ENCODE results near the gene KIF9. TPM values are rescaled to one million over a fixed set of nuclear protein-coding genes. Genes with fewer than 3 reads are reported as not detected.
"Not testable (repeated sequence)": the region's sequence is repeated elsewhere in the genome, so short reads cannot be mapped to it uniquely, and the experiment has no call there.

Gene KIF9
- total RNA-seq, 1 experiment from 2014 or later: 11.2 TPM

DNA sequence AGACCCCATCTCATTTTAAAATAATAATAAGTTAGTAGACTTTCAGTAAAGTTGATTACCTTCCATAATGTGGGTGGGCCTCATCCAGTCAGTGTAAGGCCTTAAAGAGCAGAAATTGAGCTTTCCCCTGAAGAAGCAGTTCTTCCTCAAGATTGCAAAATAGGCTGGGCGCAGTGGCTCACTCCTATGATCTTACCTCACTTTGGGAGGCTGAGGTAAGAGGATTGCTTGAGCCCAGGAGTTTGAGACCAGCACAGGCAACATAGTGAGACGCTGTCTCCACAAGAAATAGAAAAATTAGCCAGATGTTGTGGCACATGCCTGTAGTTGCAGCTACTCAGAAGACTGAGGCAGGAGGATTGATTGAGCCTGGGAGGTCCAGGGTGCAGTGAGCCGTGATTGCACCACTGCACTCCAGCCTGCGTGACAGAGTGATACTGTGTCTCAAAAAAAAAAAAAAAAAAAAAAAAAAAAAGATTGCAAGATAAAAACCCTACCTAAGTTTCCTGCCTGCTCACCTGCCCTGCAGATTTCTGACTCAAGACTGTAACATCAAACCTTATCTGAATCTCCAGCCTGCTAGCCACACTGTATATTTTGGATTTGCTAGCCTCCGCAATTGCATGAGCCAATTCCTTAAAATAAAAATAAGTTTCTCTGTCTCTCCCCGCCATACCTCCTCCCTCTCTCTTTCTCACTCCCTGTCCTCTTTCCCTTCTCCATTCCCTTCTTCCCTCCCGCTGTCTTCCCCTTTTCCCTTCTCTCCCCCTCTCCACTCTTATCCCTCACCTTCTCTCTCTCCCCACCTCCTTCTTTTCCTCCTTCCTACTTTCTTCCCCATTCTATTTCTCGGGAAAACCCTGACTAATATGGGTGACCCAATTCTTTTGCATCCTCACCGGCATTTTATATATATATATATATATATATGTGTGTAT lies 17.1 kb upstream of the KIF9 start:
- H3K4me3 ChIP-seq (ENCODE audit: insufficient read depth, low read depth, low read length): no peak overlapping the region
- H3K36me3 ChIP-seq (replicated peaks; ENCODE audit: control insufficient read depth, insufficient read depth, low read length): peaks cover 1% of the 10 kb centered on the region; the same call in 1 of the 2 replicates
- DNase-seq: no peak
- H3K27me3 ChIP-seq (ENCODE audit: control insufficient read depth, insufficient read depth, low read length): no peaks in the 10 kb centered on the region

DNA sequence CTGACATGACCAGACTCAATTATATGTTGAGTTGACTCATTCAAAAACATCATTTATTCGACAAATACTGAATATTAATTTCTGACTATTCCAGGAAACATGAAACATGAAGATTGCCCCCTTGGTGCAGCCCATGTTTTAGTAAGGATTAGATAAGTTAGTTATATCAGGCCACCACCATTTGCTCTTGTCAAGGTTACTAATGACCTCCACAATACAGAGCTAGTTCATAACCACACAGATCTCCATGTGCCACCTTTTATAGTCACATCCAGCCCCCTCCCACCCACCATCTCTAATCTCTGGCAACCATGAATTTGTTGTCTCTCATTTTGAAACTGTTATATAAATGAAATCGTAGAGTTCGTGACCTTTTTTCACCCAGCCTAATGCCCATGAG lies 15.8 kb upstream of the KIF9 start:
- DNase-seq: no peak
- Histone ChIP-seq H3K4me3 (ENCODE audit: insufficient read depth, low read depth, low read length) (no peak overlapping the region), H3K36me3 (replicated peaks; ENCODE audit: control insufficient read depth, insufficient read depth, low read length) (peaks cover 1% of the 10 kb centered on the region; the same call in 1 of the 2 replicates)

DNA sequence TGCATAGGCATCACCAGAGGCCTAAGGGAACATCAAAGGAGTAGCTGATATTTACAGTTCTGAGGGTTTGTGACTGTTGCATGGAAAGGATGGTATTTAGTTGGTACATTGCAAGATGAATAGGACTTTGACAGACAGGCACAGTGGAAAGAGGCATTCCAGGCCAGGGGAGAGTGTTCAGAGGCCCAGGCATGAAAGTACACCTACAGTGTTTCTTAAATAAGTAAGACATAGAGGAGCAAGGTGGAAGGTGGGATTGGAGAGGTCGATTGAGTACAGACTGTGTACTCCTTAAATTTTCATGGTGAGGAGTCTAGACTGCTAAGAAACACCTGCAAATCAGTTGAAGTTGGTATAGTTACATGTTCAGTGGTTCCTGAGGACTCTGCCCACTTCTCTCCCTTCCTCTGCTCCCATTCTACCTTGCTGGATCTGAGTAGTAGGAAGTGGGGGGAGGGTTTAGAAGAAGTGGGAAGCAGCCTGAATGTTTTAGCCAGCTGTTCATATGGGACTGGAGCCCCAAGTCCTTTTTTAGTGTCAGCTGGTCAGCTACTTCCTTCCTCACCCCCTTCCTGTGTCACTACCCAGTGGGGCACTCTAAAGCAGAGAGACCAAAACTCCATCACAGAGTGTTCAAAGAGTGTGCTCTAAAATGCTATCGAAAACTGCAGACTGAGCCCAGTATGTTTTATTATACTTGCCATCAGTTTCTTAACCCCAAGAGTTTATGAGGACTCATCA lies 14.1 kb upstream of the KIF9 start:
- DNase-seq: no peak
- H3K4me3 ChIP-seq (ENCODE audit: insufficient read depth, low read depth, low read length): no peak overlapping the region
- H3K36me3 ChIP-seq (replicated peaks; ENCODE audit: control insufficient read depth, insufficient read depth, low read length): peaks cover under 1% of the 10 kb centered on the region; the same call in 1 of the 2 replicates
- H3K27me3 ChIP-seq (ENCODE audit: control insufficient read depth, insufficient read depth, low read length): no peaks in the 10 kb centered on the region

More for the DNA sequence above, 15.8 kb upstream of the KIF9 start:
- no peaks in the 10 kb centered on the region for H3K27me3 ChIP-seq (ENCODE audit: control insufficient read depth, insufficient read depth, low read length)

DNA sequence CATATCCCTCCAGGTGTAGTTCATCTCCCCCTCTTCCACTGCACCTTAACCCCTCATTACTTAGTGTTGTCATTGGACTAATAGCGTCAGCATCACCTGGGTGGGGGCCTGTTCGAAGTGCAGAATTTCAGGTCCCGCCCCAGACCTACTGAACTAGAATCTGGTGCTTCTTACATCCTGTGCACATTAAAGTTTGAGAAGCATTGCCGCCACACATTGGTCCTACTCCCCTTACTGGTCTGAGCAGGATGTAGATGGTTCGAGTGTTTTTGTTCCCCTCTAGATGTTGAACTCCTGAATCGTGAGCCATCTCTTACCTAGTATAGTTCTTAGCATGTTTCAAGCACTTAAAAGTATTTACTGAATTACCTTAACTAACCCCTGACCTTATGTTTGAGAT lies 13.4 kb upstream of the KIF9 start:
- no peak for DNase-seq
- no peak overlapping the region for H3K4me3 ChIP-seq (ENCODE audit: insufficient read depth, low read depth, low read length)
- no peaks in the 10 kb centered on the region for H3K27me3 ChIP-seq (ENCODE audit: control insufficient read depth, insufficient read depth, low read length)
- H3K36me3 ChIP-seq (replicated peaks; ENCODE audit: control insufficient read depth, insufficient read depth, low read length): no peaks in the 10 kb centered on the region; the same call in 1 of the 2 replicates

DNA sequence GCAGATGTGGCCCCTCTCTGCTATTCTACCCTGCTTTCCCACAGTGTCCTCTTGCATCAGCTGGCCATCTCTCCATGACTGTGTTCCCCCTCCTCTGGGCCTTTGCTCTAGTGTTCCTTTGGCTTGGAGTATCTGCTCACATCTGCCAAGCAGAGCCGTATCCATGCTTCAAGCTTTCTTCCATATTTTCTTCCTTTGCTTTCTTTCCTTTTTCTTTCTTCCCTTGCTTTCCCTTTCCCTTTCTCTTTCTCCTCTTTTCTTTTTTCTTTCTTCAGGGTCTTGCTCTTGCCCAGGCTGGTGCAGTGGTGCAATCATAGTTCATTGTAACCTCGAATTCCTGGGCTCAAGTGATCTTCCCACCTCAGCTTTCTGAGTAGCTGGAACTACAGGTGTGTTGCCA lies 12.7 kb upstream of the KIF9 start:
- H3K27me3 ChIP-seq (ENCODE audit: control insufficient read depth, insufficient read depth, low read length): no peaks in the 10 kb centered on the region
- H3K4me3 ChIP-seq (ENCODE audit: insufficient read depth, low read depth, low read length): no peak overlapping the region
- no peak for DNase-seq

DNA sequence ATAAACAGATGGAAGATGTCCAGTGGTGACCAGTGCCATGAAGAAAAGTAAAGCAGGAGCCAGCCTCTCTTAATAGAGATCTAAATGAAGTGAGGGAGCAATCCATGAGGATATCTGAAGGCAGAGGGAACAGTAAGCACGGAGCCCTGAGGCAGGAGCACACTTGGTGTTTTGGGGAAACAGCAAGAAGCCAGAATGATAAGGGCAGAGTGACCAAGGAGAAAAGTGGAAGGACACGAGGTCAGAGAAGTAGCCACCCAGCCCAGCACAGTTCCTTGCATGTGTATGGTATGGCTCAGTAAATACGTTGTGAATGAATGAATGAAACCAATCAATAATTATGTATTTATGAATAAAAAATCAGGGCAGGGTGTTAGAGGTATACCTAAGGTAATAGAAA lies 11.8 kb upstream of the KIF9 start:
- H3K27me3 ChIP-seq (ENCODE audit: control insufficient read depth, insufficient read depth, low read length): no peaks in the 10 kb centered on the region
- H3K4me3 ChIP-seq (ENCODE audit: insufficient read depth, low read depth, low read length): no peak overlapping the region
- DNase-seq: no peak

More for the DNA sequence above, 12.7 kb upstream of the KIF9 start:
- no peaks in the 10 kb centered on the region; the same call in 1 of the 2 replicates for H3K36me3 ChIP-seq (replicated peaks; ENCODE audit: control insufficient read depth, insufficient read depth, low read length)

DNA sequence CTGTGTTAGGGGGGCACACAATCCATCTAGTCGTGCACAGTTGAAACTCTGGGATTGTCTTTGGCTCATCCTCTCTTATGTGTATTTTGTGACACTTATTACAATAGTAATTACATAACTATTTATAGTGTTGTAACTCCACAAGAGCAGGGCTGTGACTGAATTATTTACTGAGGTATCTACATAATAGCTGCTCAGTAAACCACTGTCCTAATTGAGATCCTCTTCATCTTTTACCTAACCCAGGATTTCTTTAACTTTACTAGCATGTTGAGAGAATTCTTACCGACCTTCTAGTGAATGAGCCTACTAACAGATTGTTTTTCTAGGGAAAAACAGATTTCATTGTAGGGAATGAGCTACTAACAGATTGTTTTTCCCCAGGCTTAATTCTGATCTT lies 11.2 kb upstream of the KIF9 start:
- DNase-seq: no peak
- Histone ChIP-seq H3K4me3 (ENCODE audit: insufficient read depth, low read depth, low read length) (no peak overlapping the region), H3K36me3 (replicated peaks; ENCODE audit: control insufficient read depth, insufficient read depth, low read length) (no peaks in the 10 kb centered on the region; the same call in 1 of the 2 replicates), H3K27me3 (ENCODE audit: control insufficient read depth, insufficient read depth, low read length) (no peaks in the 10 kb centered on the region)

More for the DNA sequence above, 11.8 kb upstream of the KIF9 start:
- no peaks in the 10 kb centered on the region; the same call in 1 of the 2 replicates for H3K36me3 ChIP-seq (replicated peaks; ENCODE audit: control insufficient read depth, insufficient read depth, low read length)

DNA sequence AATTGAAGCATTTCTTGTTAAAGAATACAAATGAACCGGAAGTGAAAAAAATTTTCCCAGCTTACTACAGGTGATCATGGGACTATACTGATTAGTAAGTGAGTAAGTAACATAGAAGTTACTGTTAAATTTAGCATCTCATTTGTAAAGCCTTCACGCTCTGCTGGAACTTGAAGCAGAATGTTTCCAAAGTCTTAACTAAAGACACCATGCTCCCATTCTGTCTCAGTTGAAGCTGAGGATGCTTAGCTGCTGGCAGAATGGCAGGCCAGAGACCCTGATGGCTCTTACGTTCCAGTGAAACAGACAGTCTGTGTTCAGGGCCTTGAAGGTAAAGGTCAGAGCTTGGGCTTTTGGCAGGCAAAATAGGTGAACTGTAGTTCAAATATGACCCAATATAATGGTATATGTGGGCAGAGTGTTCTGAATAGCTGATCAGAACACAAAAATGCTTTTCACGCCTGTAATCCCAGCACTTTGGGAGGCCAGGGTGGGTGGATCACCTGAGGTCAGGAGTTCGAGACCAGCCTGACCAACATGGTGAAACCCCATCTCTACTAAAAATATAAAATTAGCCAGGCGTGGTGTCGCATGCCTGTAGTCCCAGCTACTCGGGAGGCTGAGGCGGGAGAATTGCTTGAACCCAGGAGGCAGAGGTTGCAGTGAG lies 9.3 kb upstream of the KIF9 start:
- not testable (repeated sequence) for H3K27me3 ChIP-seq (ENCODE audit: control insufficient read depth, insufficient read depth, low read length); DNase-seq

DNA sequence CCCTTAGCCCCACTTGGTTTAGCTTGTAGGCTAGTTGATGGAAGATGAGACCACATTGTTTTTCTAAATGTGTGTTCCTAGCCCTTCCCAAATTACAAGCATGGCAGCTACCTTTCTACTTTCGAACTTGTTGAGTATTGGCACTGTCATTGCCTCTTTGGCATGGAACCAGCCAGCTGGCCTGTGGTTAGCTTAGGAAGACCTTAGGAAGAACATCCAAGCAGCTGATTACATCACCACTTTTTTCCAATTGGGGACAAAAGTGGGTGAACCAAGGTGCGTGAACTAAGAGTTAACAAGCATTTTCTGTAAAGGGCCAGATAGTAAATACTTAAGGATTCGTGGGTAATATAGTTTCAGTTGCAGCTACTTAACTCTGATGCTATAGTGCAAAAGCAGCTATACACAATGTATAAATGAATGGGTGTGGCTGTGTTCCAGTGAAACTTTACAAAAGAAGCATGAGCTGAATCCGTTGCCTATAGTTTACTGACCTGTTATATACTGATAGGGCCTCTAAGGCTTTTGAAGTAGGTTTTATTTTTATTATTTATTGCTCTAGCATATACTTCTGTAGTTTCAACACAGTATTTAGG lies 8.7 kb upstream of the KIF9 start:
- Histone ChIP-seq H3K4me3 (ENCODE audit: insufficient read depth, low read depth, low read length) (no peak overlapping the region), H3K36me3 (replicated peaks; ENCODE audit: control insufficient read depth, insufficient read depth, low read length) (peaks cover 1% of the 10 kb centered on the region), H3K27me3 (ENCODE audit: control insufficient read depth, insufficient read depth, low read length) (no peaks in the 10 kb centered on the region)
- no peak for DNase-seq

More for the DNA sequence above, 9.3 kb upstream of the KIF9 start:
- not testable (repeated sequence) for H3K4me3 ChIP-seq (ENCODE audit: insufficient read depth, low read depth, low read length); H3K36me3 ChIP-seq (replicated peaks; ENCODE audit: control insufficient read depth, insufficient read depth, low read length)

DNA sequence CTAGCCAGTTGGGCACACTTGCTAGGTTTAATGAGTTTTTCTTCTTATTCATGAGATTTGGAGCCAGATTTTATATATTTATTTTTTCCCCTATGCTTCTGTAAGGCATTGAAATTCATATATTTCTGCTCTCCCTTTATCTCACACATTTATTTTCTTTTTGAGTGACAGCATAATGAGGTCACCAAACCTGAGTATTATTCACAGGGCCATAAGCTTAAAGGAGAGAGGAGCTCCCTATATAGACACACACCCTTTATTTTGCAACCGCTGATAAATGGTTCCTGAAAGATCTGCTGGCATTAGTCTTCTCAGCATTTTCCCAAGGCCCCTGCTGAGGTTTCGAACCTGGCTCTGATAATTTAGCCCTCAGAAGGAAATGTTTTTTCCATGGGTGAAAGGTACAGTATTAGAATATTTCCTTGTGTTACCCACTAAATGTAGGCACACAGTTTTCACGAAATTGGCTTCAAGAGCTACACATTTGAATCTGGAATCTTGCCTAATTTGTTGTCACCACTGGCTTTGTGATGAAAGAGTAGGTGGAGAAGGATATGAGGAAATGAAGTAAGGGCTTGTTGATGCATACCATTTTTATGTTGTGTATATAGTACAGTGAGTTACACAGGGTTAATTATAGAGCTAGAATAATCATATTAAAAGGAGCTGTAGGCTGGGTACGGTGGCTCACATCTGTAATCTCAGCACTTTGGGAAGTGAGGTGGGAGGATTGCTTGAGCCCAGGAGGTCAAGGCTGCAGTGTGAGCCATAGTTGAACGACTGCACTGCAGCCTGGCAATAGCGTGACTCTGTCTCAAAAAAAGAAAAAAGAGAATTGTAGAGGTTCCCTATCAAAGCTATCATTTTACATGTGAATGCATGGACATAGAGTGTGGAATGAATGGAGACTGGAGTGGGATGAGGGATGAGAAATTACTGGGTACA lies 6.6 kb upstream of the KIF9 start:
- peaks cover 1% of the 10 kb centered on the region for H3K36me3 ChIP-seq (replicated peaks; ENCODE audit: control insufficient read depth, insufficient read depth, low read length)
- DNase-seq: no peak
- H3K27me3 ChIP-seq (ENCODE audit: control insufficient read depth, insufficient read depth, low read length): no peaks in the 10 kb centered on the region
- H3K4me3 ChIP-seq (ENCODE audit: insufficient read depth, low read depth, low read length): no peak overlapping the region

DNA sequence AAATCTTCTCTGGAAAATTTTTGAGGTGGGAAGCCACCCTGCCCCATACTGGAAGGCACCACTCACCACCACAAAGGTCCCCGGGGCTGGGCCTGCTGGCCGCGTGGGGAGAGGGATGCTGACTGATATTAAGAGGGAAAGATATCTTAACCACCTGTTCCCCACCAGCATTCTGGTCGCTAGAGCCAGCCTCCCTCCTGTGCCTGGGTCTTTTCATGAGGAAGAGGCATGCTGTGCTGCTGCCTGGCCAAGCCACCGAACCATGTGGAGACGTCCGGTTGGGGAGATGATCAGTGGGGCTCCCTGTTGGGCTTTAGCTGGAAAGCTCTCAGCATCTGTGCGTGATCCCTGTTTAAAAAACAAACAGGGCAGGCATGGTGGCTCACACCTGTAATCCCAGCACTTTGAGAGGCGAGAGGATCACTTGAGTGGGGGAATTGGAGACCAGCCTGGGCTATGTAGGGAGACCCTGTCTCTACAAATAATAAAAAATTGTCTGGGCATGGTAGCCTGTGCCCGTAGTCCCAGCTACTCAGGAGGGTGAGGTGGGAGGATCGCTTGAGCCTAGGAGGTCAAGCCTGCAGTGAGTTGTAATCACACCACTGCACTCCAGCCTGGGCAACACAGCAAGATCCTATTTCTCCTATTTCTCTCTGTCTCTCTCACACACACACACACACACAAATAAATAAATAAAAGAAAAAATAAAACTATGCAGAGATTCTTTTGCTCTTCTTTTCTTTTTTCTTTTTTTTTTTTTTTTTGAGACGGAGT lies 1.2 kb upstream of the KIF9 start:
- H3K4me3 ChIP-seq (ENCODE audit: insufficient read depth, low read depth, low read length): peak overlapping the region; percentile 84
- DNase-seq: peak; percentile 70
- H3K36me3 ChIP-seq (replicated peaks; ENCODE audit: control insufficient read depth, insufficient read depth, low read length): peaks cover 1% of the 10 kb centered on the region
- H3K27me3 ChIP-seq (ENCODE audit: control insufficient read depth, insufficient read depth, low read length): no peaks in the 10 kb centered on the region

DNA sequence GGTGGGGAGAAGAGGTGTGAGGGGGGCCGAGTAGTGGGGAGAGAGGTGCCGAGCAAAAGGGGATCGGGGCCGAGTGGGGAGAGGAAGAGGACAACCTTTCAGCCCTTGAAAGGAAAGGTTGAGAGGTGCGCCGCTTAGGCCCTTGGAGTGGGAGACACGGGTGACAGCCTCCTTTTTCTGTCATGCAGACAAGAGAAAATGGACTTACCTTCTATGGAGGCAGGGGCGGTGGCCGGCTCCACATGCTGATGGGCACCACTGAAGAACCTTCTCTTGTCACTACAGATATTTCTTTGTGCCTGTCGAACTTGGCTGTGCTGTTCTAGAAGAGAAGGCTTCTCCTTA lies 566 bp upstream of the KIF9 start:
- DNase-seq: no peak

DNA sequence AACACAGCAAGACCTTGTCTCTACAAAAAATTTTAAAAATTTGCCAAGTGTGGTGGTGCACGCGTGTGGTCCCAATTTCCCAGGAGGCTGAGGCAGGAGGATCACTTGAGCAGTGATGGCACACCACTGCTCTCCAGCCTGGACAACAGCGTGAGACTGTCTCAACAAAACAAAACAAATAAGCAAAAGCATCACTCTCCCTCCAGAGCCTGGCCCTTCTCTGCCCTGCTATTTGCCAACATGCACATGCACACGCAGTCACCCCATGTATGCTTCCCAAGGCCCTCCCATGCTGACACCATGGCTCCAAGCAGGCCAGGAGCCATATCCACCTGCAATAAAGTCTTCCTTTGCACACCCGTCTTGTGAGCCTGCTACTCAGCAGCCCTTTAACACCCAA lies 2.1 kb downstream of the KIF9 start:
- no peak for DNase-seq
- H3K36me3 ChIP-seq (replicated peaks; ENCODE audit: control insufficient read depth, insufficient read depth, low read length): no peaks in the 10 kb centered on the region
- no peak overlapping the region for H3K4me3 ChIP-seq (ENCODE audit: insufficient read depth, low read depth, low read length)
- H3K27me3 ChIP-seq (ENCODE audit: control insufficient read depth, insufficient read depth, low read length): no peaks in the 10 kb centered on the region

More for the DNA sequence above, 566 bp upstream of the KIF9 start:
- no peaks in the 10 kb centered on the region; the same call in 1 of the 2 replicates for H3K36me3 ChIP-seq (replicated peaks; ENCODE audit: control insufficient read depth, insufficient read depth, low read length)
- no peaks in the 10 kb centered on the region for H3K27me3 ChIP-seq (ENCODE audit: control insufficient read depth, insufficient read depth, low read length)
- peak overlapping the region; percentile 84 for H3K4me3 ChIP-seq (ENCODE audit: insufficient read depth, low read depth, low read length)
